ENCODE measurements around the gene RASSF5.

DNA sequence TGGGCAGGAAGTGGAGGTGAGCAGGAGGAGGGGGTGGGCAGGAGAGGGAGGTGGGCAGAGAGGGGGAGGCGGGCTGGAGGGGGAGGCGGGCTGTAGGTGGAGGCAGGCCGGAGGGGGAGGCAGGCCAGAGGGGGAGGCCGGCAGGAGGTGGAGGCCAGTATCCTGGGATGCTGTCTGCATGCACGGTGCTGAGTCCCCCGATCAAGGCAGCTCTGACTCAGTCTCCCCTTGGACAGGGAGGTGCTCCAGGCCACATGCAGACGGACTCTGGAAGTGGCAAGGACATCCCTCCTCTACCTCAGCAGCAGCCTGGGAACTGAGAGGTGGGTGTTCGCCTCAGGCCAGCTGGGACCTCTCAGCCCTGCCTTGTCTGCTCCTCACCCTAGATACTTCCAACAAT is 27.1 kb upstream of the RASSF5 start:
- TF ChIP-seq, protein P1, sequence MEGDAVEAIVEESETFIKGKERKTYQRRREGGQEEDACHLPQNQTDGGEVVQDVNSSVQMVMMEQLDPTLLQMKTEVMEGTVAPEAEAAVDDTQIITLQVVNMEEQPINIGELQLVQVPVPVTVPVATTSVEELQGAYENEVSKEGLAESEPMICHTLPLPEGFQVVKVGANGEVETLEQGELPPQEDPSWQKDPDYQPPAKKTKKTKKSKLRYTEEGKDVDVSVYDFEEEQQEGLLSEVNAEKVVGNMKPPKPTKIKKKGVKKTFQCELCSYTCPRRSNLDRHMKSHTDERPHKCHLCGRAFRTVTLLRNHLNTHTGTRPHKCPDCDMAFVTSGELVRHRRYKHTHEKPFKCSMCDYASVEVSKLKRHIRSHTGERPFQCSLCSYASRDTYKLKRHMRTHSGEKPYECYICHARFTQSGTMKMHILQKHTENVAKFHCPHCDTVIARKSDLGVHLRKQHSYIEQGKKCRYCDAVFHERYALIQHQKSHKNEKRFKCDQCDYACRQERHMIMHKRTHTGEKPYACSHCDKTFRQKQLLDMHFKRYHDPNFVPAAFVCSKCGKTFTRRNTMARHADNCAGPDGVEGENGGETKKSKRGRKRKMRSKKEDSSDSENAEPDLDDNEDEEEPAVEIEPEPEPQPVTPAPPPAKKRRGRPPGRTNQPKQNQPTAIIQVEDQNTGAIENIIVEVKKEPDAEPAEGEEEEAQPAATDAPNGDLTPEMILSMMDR (IDR thresholded peaks at IDR 0.05; ENCODE audit: low read length) = no peak
- no peak for TF ChIP-seq EZH2phosphoT487 (IDR thresholded peaks at IDR 0.05; ENCODE audit: low read length)

Data from MM.1S (cell line).